Mesenchymal stem cell (in vitro differentiated cells and primary cell): Measurements from ENCODE around the gene HAP1.

Experiments
- DNase-seq: peaks from one replicate; pipeline ENCODE4 v3.0.0-alpha.2; 2013
- H2AFZ ChIP-seq: one replicate; pipeline ENCODE4 v1.6.1; 2013; ENCODE audit warnings: low read depth, mild to moderate bottlenecking, control low read depth, inconsistent platforms, low read length, moderate library complexity
- H2AK5ac ChIP-seq: 2 replicates; pipeline ENCODE4 v1.6.1; 2013; ENCODE audit warnings: low read length, moderate library complexity, mild to moderate bottlenecking, inconsistent platforms; ENCODE audit not compliant: severe bottlenecking
- H2BK120ac ChIP-seq: one replicate; pipeline ENCODE4 v1.6.1; 2013; ENCODE audit warnings: low read depth, mild to moderate bottlenecking, inconsistent platforms, low read length, moderate library complexity
- H2BK12ac ChIP-seq, 2 experiments: one replicate each; pipeline ENCODE4 v1.6.1; 2013; ENCODE audit warnings: inconsistent platforms in 2 of 2, low read length in 2 of 2, mild to moderate bottlenecking in 2 of 2, moderate library complexity in 2 of 2, control low read depth in 1 of 2
- H2BK15ac ChIP-seq: one replicate; pipeline ENCODE4 v1.6.1; 2013; ENCODE audit warnings: mild to moderate bottlenecking, low read depth, inconsistent platforms; ENCODE audit not compliant: poor library complexity, severe bottlenecking
- H2BK5ac ChIP-seq: 2 replicates; pipeline ENCODE4 v1.6.1; 2013; ENCODE audit warnings: low read depth, mild to moderate bottlenecking, low read length, control low read depth, inconsistent platforms; ENCODE audit not compliant: poor library complexity, severe bottlenecking
- H3K14ac ChIP-seq, 2 experiments: one replicate each; pipeline ENCODE4 v1.6.1; 2013; ENCODE audit warnings: inconsistent platforms in 2 of 2, low read length in 2 of 2, control low read depth in 1 of 2, mild to moderate bottlenecking in 1 of 2, moderate library complexity in 1 of 2
- H3K18ac ChIP-seq, 2 experiments: one replicate each; pipeline ENCODE4 v1.6.1; 2013; ENCODE audit warnings: inconsistent platforms in 2 of 2, low read length in 2 of 2, control low read depth in 1 of 2, low read depth in 1 of 2, mild to moderate bottlenecking in 1 of 2
- H3K23ac ChIP-seq, 2 experiments: one replicate each; pipeline ENCODE4 v1.6.1; 2013; ENCODE audit warnings: inconsistent platforms in 2 of 2, low read length in 2 of 2, mild to moderate bottlenecking in 2 of 2, moderate library complexity in 2 of 2, control low read depth in 1 of 2
- H3K27ac ChIP-seq: 2 replicates; pipeline ENCODE4 v1.5.1; 2013; ENCODE audit warnings: mild to moderate bottlenecking, moderate library complexity, low read length, control low read depth, inconsistent platforms; ENCODE audit not compliant: poor library complexity, severe bottlenecking
- H3K27me3 ChIP-seq, 2 experiments: 2 replicates each; pipeline versions ENCODE4 v1.6.1 to v1.7.0; 2013; ENCODE audit warnings: low read length in 2 of 2, mild to moderate bottlenecking in 2 of 2, moderate library complexity in 2 of 2, control low read depth in 1 of 2, inconsistent platforms in 1 of 2; ENCODE audit not compliant: control insufficient read depth in 1 of 2, insufficient read depth in 1 of 2
- H3K36me3 ChIP-seq, 2 experiments: 2 replicates each; pipeline versions ENCODE4 v1.6.1 to v1.7.0; 2013; ENCODE audit warnings: low read length in 2 of 2, control low read depth in 1 of 2, inconsistent platforms in 1 of 2, low read depth in 1 of 2, mild to moderate bottlenecking in 1 of 2; ENCODE audit not compliant: insufficient read depth in 2 of 2, control insufficient read depth in 1 of 2
- H3K4ac ChIP-seq, 2 experiments: one replicate each; pipeline ENCODE4 v1.6.1; 2013; ENCODE audit warnings: inconsistent platforms in 2 of 2, low read length in 2 of 2, mild to moderate bottlenecking in 2 of 2, moderate library complexity in 2 of 2, control low read depth in 1 of 2, low read depth in 1 of 2
- H3K4me1 ChIP-seq: 2 replicates; pipeline ENCODE4 v1.6.1; 2013; ENCODE audit warnings: low read depth, low read length, control low read depth; ENCODE audit not compliant: control insufficient read depth, insufficient read depth
- H3K4me2 ChIP-seq: 2 replicates; pipeline ENCODE4 v1.6.1; 2013; ENCODE audit warnings: low read length, mild to moderate bottlenecking, inconsistent platforms; ENCODE audit not compliant: poor library complexity, severe bottlenecking
- H3K4me3 ChIP-seq, 2 experiments: 2 replicates each; pipeline versions ENCODE4 v1.5.1 to v1.7.0; 2013; ENCODE audit warnings: low read length in 2 of 2, mild to moderate bottlenecking in 2 of 2, control low read depth in 1 of 2, low read depth in 1 of 2; ENCODE audit not compliant: insufficient read depth in 1 of 2
- H3K79me1 ChIP-seq: replicated peaks from 2 replicates; pipeline ENCODE4 v1.6.1; 2013; ENCODE audit warnings: mild to moderate bottlenecking, control low read depth, low read length, inconsistent platforms; ENCODE audit not compliant: poor library complexity, severe bottlenecking
- H3K9ac ChIP-seq: 2 replicates; pipeline ENCODE4 v1.7.0; 2013; ENCODE audit warnings: mild to moderate bottlenecking, low read length, moderate library complexity
- H3K9me3 ChIP-seq: 2 replicates; pipeline ENCODE4 v1.7.0; 2013; ENCODE audit warnings: mild to moderate bottlenecking, low read length; ENCODE audit not compliant: control insufficient read depth
- H4K8ac ChIP-seq: one replicate; pipeline ENCODE4 v1.6.1; 2013; ENCODE audit warnings: inconsistent platforms, mild to moderate bottlenecking, low read length, moderate library complexity
- H4K91ac ChIP-seq: one replicate; pipeline ENCODE4 v1.6.1; 2013; ENCODE audit warnings: mild to moderate bottlenecking, low read length, inconsistent platforms
- WGBS: methylation state at CpG from one replicate; pipeline ENCODE4 v1.1.7; 2013; ENCODE audit warnings: mixed read lengths; 5-methylcytosine and 5-hydroxymethylcytosine counted together

The HAP1 gene

GRCh38 chr17:41692722-41693521 is 41.5 kb downstream of the HAP1 start:
- H2BK120ac ChIP-seq: no peak overlapping the region
- H3K9ac ChIP-seq: peak overlapping the region; percentile 99
- no peaks in the 10 kb centered on the region for H3K27me3 ChIP-seq
- H2BK12ac ChIP-seq: no peak overlapping the region
- H3K79me1 ChIP-seq: no peaks in the 10 kb centered on the region
- H3K4me3 ChIP-seq: no peak overlapping the region
- peaks cover 19% of the 10 kb centered on the region for H3K4me1 ChIP-seq
- no peak overlapping the region for H2BK15ac ChIP-seq
- H3K23ac ChIP-seq: no peak overlapping the region
- no peak overlapping the region for H3K18ac ChIP-seq
- H2AFZ ChIP-seq: no peak overlapping the region
- H3K36me3 ChIP-seq: peaks cover 41 to 59% of the 10 kb centered on the region in 2 experiments
- peak; percentile 62 for DNase-seq
- no peaks in the 10 kb centered on the region for H3K9me3 ChIP-seq
- peak overlapping the region; percentile 35 for H4K8ac ChIP-seq
- over 99% methylated on average over 11 of the region's 11 CpGs for WGBS
- H4K91ac ChIP-seq: no peak overlapping the region
- H3K27ac ChIP-seq: peak overlapping the region; percentile 0
- H2BK5ac ChIP-seq: no peak overlapping the region
- no peak overlapping the region for H3K14ac ChIP-seq
- no peak overlapping the region for H3K4ac ChIP-seq
- no peak overlapping the region for H2AK5ac ChIP-seq
- H3K4me2 ChIP-seq: no peak overlapping the region

- H2AFZ ChIP-seq: no peak overlapping the region
- WGBS: 96% methylated on average over 10 of the region's 10 CpGs
- H4K8ac ChIP-seq: no peak overlapping the region
These were observed 43.2 kb downstream of the HAP1 start for GRCh38 chr17:41691031-41691777.

GRCh38 chr17:41690497-41690896 is 43.9 kb downstream of the HAP1 start:
- Histone ChIP-seq H3K14ac (no peak overlapping the region), H2AFZ (no peak overlapping the region), H3K27ac (no peak overlapping the region), H3K18ac (no peak overlapping the region), H4K8ac (no peak overlapping the region), H3K79me1 (no peaks in the 10 kb centered on the region), H2AK5ac (no peak overlapping the region), H3K9me3 (no peaks in the 10 kb centered on the region), H3K4me3 (peak overlapping the region in 1 of 2 experiments; percentile 84), H3K4ac (no peak overlapping the region), H3K36me3 (peaks cover 40 to 59% of the 10 kb centered on the region in 2 experiments), H2BK15ac (no peak overlapping the region), H3K27me3 (no peaks in the 10 kb centered on the region), H3K9ac (peak overlapping the region; percentile 99), H2BK12ac (no peak overlapping the region), H3K23ac (no peak overlapping the region), H2BK5ac (no peak overlapping the region), H3K4me1 (peaks cover 20% of the 10 kb centered on the region), H3K4me2 (peak overlapping the region; percentile 67), H4K91ac (no peak overlapping the region), H2BK120ac (no peak overlapping the region)
- DNase-seq: no peak
- 87% methylated on average over 2 of the region's 2 CpGs for WGBS

More at GRCh38 chr17:41691031-41691777, 43.2 kb downstream of the HAP1 start:
- DNase-seq: peak; percentile 22
- H3K4me3 ChIP-seq: peak overlapping the region in 1 of 2 experiments; percentile 84
- no peak overlapping the region for H4K91ac ChIP-seq
- H3K4me2 ChIP-seq: peak overlapping the region; percentile 51
- no peak overlapping the region for H3K14ac ChIP-seq
- no peak overlapping the region for H2BK12ac ChIP-seq
- H3K27me3 ChIP-seq: no peaks in the 10 kb centered on the region
- H2BK5ac ChIP-seq: no peak overlapping the region
- no peak overlapping the region for H3K18ac ChIP-seq
- H3K36me3 ChIP-seq: peaks cover 41 to 59% of the 10 kb centered on the region in 2 experiments
- H3K79me1 ChIP-seq: no peaks in the 10 kb centered on the region
- H3K9me3 ChIP-seq: no peaks in the 10 kb centered on the region
- no peak overlapping the region for H2AK5ac ChIP-seq
- no peak overlapping the region for H2BK120ac ChIP-seq
- no peak overlapping the region for H2BK15ac ChIP-seq
- H3K9ac ChIP-seq: peak overlapping the region; percentile 99
- no peak overlapping the region for H3K4ac ChIP-seq
- H3K23ac ChIP-seq: no peak overlapping the region
- H3K4me1 ChIP-seq: peaks cover 20% of the 10 kb centered on the region
- peak overlapping the region; percentile 30 for H3K27ac ChIP-seq
